Adrenal gland (tissue), 19 donors: ENCODE results near the gene DUS3L. TPM values are rescaled to one million over a fixed set of nuclear protein-coding genes. Genes with fewer than 3 reads are reported as not detected.

ENCODE experiments used
- DNase-seq, 7 donors: peaks; one replicate each; pipeline ENCODE4 v3.0.0-alpha.2; 2019 to 2020
- H3K27ac ChIP-seq, 5 donors: fragments of 200-600 bp; sonication (generic) in 4 of 5; 1 replicate in 3 of 5; 2 replicates in 2 of 5; pipeline versions ENCODE4 v1.5.1 to v1.8.0; 2016 to 2020; ENCODE audit warnings: mild to moderate bottlenecking in 1 of 5
- H3K27me3 ChIP-seq: fragments of 200-600 bp; 2 replicates; pipeline ENCODE4 v1.8.0; 2021
- H3K36me3 ChIP-seq, 2 donors: fragments of 200-600 bp; replicated peaks in 1 of 2; 1 replicate in 1 of 2; 2 replicates in 1 of 2; pipeline versions ENCODE4 v1.5.1 to v1.8.0; 2018 to 2022
- H3K4me1 ChIP-seq, 2 donors: fragments of 200-600 bp; replicated peaks in 1 of 2; 1 replicate in 1 of 2; 2 replicates in 1 of 2; pipeline versions ENCODE4 v1.5.1 to v1.8.0; 2018 to 2021
- H3K4me3 ChIP-seq, 4 donors: fragments of 200-600 bp; sonication (generic) in 3 of 4; one replicate each; pipeline ENCODE4 v1.5.1; 2016 to 2018
- H3K9me3 ChIP-seq, 3 donors: fragments of 200-600 bp; sonication (generic) in 1 of 3; replicated peaks in 1 of 3; 1 replicate in 2 of 3; 2 replicates in 1 of 3; pipeline versions ENCODE4 v1.5.1 to v1.8.0; 2016 to 2021
- CTCF ChIP-seq, 6 experiments: fragments of 450-650 bp in 4 of 6; fragments of 200-600 bp in 2 of 6; sonication (generic) in 1 of 6; IDR thresholded peaks; 1 replicate in 5 of 6; 2 replicates in 1 of 6; pipeline versions ENCODE4 v1.5.1 to v1.8.0; 2016 to 2021; ENCODE audit warnings: antibody characterized with exemption in 6 of 6, mild to moderate bottlenecking in 2 of 6, moderate library complexity in 1 of 6
- POLR2A ChIP-seq, 2 donors: fragments of 450-650 bp; IDR thresholded peaks; one replicate each; pipeline ENCODE4 v1.6.1; 2017; ENCODE audit warnings: antibody characterized with exemption in 2 of 2, mild to moderate bottlenecking in 2 of 2, moderate library complexity in 1 of 2
- WGBS, 4 donors: extraction: QIAGEN DNeasy Blood & Tissue Kit in 2 of 4; methylation state at CpG; one replicate each; pipeline versions ENCODE4 v1.1.5 to v1.1.7; 2013 to 2017; 5-methylcytosine and 5-hydroxymethylcytosine counted together
- intact Hi-C, 2 donors: fragments of 100-400 bp; cut with DNase I; formaldehyde crosslinking; loops; one replicate each; pipeline versions ENCODE4 v1.14.1 to v1.15.0; 2022 to 2023
- long read RNA-seq, 10 donors: library from polyadenylated mRNA in 3 of 10; unstranded in 2 of 10; stranded (forward) in 1 of 10; transcript quantifications; one replicate each; pipeline ENCODE4 v2.0.0 and lab custom pipeline, GENCODE V29; 2021 to 2026
- polyA plus RNA-seq, 3 donors: library from polyadenylated mRNA; stranded (reverse); fragments of 200-250 nt in 2 of 3; fragments of 350-450 nt in 1 of 3; fragmentation: Illumina TruSeq in 1 of 3; extraction: RNeasy Lipid Tissue Mini Kit (QIAGEN cat#74804) in 1 of 3; gene quantifications; one replicate each; pipeline ENCODE4 v1.2.3, GENCODE V29; 2013 to 2014
- total RNA-seq, 9 donors: library from RNA; depleted of rRNA in 4 of 9; stranded (reverse); fragments of >200 nt in 4 of 9; fragments of 120-200 nt in 1 of 9; fragmentation: NEBNext Ultra II Directional in 1 of 9; extraction: Animal tissue kit (Norgen Biotek cat#: 25700) in 1 of 9; gene quantifications; one replicate each; pipeline versions ENCODE4 v1.1.0 to v1.2.4, GENCODE V29; 2013 to 2023
- donor health status: healthy with polysubstance abuse.
- donor health status: Bipolar disorder and iron deficiency.
- donor health status: DM: yes; HTN: yes; CAD: no.
- donor health status: DM: no; HTN: no; CAD: no.
- donor health status: DM: no; HTN: no; CAD: no.
- donor health status: DM: yes; HTN: yes; CAD: no.

The DUS3L gene
- 10 to 100 TPM; 15.5 to 48.3 (median 30.3) TPM for total RNA-seq
- polyA plus RNA-seq, result 100 to 1,000 TPM in 1 of 3 donors, 10 to 100 TPM in 2; 10.9 to 142 (median 90.2) TPM
- long read RNA-seq, donor 1, partial matches to known transcripts, result 0 of 7 reads
- long read RNA-seq, donor 1, other reads (novel, unspliced or antisense), result 0 of 7 reads
- long read RNA-seq, donor 2, partial matches to known transcripts, result 0 of 4 reads
- long read RNA-seq, donor 2, other reads (novel, unspliced or antisense), result 0 of 4 reads
- long read RNA-seq, donor 3, partial matches to known transcripts, result 0 of 1 reads
- long read RNA-seq, donor 3, other reads (novel, unspliced or antisense), result 0 of 1 reads
- long read RNA-seq, donor 4, partial matches to known transcripts, result 1 of 9 reads
- long read RNA-seq, donor 4, other reads (novel, unspliced or antisense), result 5 of 9 reads
- long read RNA-seq, donor 5, transcript DUS3L-201 (13 exons, 2,113 nt), result major isoform, 38 of 60 reads
- long read RNA-seq, donor 5, partial matches to known transcripts, result 11 of 60 reads
- long read RNA-seq, donor 5, other reads (novel, unspliced or antisense), result 11 of 60 reads
- long read RNA-seq, donor 6, partial matches to known transcripts, result 2 of 10 reads
- long read RNA-seq, donor 6, other reads (novel, unspliced or antisense), result 3 of 10 reads
- long read RNA-seq, donor 7, partial matches to known transcripts, result 0 of 2 reads
- long read RNA-seq, donor 7, other reads (novel, unspliced or antisense), result 0 of 2 reads
- long read RNA-seq, donor 8, transcript DUS3L-201 (13 exons, 2,113 nt), result major isoform, 7 of 7 reads
- long read RNA-seq, donor 8, partial matches to known transcripts, result 0 of 7 reads
- long read RNA-seq, donor 8, other reads (novel, unspliced or antisense), result 0 of 7 reads
- long read RNA-seq, donor 9, partial matches to known transcripts, result 0 of 2 reads
- long read RNA-seq, donor 9, other reads (novel, unspliced or antisense), result 0 of 2 reads
- long read RNA-seq, donor 10, result 0 reads

- WGBS, 4 donors, result 10 to 43% (median 13%) methylated on average over 17 to 72 of the region's 72 CpGs
- H3K9me3 ChIP-seq, result no peaks in the 10 kb centered on the region
- peaks cover 0 to 42% of the 10 kb centered on the region in 2 donors for H3K36me3 ChIP-seq
- TF ChIP-seq POLR2A (IDR thresholded peaks at IDR 0.05), result peak; percentile 79 to 82
- peak in 1 of 6 experiments; percentile 15 for TF ChIP-seq CTCF (IDR thresholded peaks at IDR 0.05)
- H3K27ac ChIP-seq, result peak within 1 kb of the TSS; percentile 85 to 99 (median 96)
- peaks cover 6 to 8% of the 10 kb centered on the region in 2 donors for H3K4me1 ChIP-seq
- DNase-seq, result peak; percentile 96 to 99 (median 98)
- H3K4me3 ChIP-seq, result peak within 1 kb of the TSS; percentile 33 to 74 (median 66)
- no peaks in the 10 kb centered on the region for H3K27me3 ChIP-seq
- intact Hi-C loops, result no loop called here
Observed at GRCh38 chr19:5790559-5791520, at the start of gene DUS3L. DUS3L (minus strand) TSS chr19:5791163; CDS start chr19:5791141, 22 bp downstream.

GRCh38 chr19:5839065-5840017, 48.4 kb upstream of the DUS3L start, which contains the start of gene FUT6:
FUT6 (minus strand) TSS chr19:5839702; CDS start chr19:5832567, 7,135 bp downstream.
- TF ChIP-seq POLR2A (IDR thresholded peaks at IDR 0.05), result no peak
- no peak for DNase-seq
- Histone ChIP-seq H3K4me1 (no peaks in the 10 kb centered on the region), H3K27ac (no peak within 1 kb of the TSS), H3K4me3 (no peak within 1 kb of the TSS), H3K36me3 (no peaks in the 10 kb centered on the region), H3K27me3 (no peaks in the 10 kb centered on the region), H3K9me3 (no peaks in the 10 kb centered on the region)
- intact Hi-C loops, result no loop called here
- 73 to 81% (median 78%) methylated on average over 5 to 9 of the region's 9 CpGs for WGBS, 4 donors

GRCh38 chr19:5838353-5839064, 47.5 kb upstream of the DUS3L start:
- WGBS, 4 donors, result 66 to 77% (median 68%) methylated on average over 12 to 20 of the region's 20 CpGs
- no peak overlapping the region for H3K4me3 ChIP-seq
- no peak overlapping the region for H3K27ac ChIP-seq
- intact Hi-C loops, result no loop called here
- no peaks in the 10 kb centered on the region for H3K36me3 ChIP-seq
- no peak for DNase-seq
- H3K9me3 ChIP-seq, result no peaks in the 10 kb centered on the region
- H3K4me1 ChIP-seq, result no peaks in the 10 kb centered on the region
- H3K27me3 ChIP-seq, result no peaks in the 10 kb centered on the region
- TF ChIP-seq POLR2A (IDR thresholded peaks at IDR 0.05), result no peak
- no peak for TF ChIP-seq CTCF (IDR thresholded peaks at IDR 0.05)
